ENCODE data around the gene DIO3.
"Not testable (repeated sequence)": the region's sequence is repeated elsewhere in the genome, so short reads cannot be mapped to it uniquely, and the experiment has no call there.

Gene DIO3

GRCh38 chr14:101559250-101559623 lies 2.1 kb upstream of the DIO3 start:
- no peak for DNase-seq (ENCODE audit: low spot score)

- DNase-seq (ENCODE audit: low spot score), result no peak
Observed at GRCh38 chr14:101559624-101560533, 1.4 kb upstream of the DIO3 start.

GRCh38 chr14:101560534-101561113 lies 671 bp upstream of the DIO3 start:
- DNase-seq (ENCODE audit: low spot score), result no peak

- no peak for DNase-seq (ENCODE audit: low spot score)
Observed at GRCh38 chr14:101561897-101562490, 699 bp downstream of the DIO3 start.

GRCh38 chr14:101562659-101563351 lies 1.5 kb downstream of the DIO3 start:
- DNase-seq (ENCODE audit: low spot score), result no peak

GRCh38 chr14:101563352-101563653 lies 2.0 kb downstream of the DIO3 start:
- DNase-seq (ENCODE audit: low spot score), result no peak

- no peak for DNase-seq (ENCODE audit: low spot score)
Observed at GRCh38 chr14:101563654-101564443, 2.6 kb downstream of the DIO3 start.

GRCh38 chr14:101564444-101564776 lies 3.1 kb downstream of the DIO3 start:
- no peak for DNase-seq (ENCODE audit: low spot score)

- no peak for DNase-seq (ENCODE audit: low spot score)
Observed at GRCh38 chr14:101564819-101565698, 3.8 kb downstream of the DIO3 start.

- DNase-seq (ENCODE audit: low spot score), result no peak
Observed at GRCh38 chr14:101567252-101567651, 6.0 kb downstream of the DIO3 start.

GRCh38 chr14:101571004-101571403 lies 9.7 kb downstream of the DIO3 start:
- no peak for DNase-seq (ENCODE audit: low spot score)

- not testable (repeated sequence) for DNase-seq (ENCODE audit: low spot score)
Observed at GRCh38 chr14:101572526-101572925, 11.2 kb downstream of the DIO3 start.

GRCh38 chr14:101573289-101573688 lies 12.0 kb downstream of the DIO3 start:
- no peak for DNase-seq (ENCODE audit: low spot score)

GRCh38 chr14:101575581-101575980 lies 14.3 kb downstream of the DIO3 start:
- DNase-seq (ENCODE audit: low spot score), result no peak

GRCh38 chr14:101577221-101577909 lies 16.1 kb downstream of the DIO3 start:
- DNase-seq (ENCODE audit: low spot score), result no peak

GRCh38 chr14:101578489-101578888 lies 17.2 kb downstream of the DIO3 start:
- no peak for DNase-seq (ENCODE audit: low spot score)

GRCh38 chr14:101579372-101580080 lies 18.2 kb downstream of the DIO3 start:
- DNase-seq (ENCODE audit: low spot score), result no peak

- DNase-seq (ENCODE audit: low spot score), result no peak
Observed at GRCh38 chr14:101581806-101582205, 20.5 kb downstream of the DIO3 start.

GRCh38 chr14:101582294-101582693 lies 21.0 kb downstream of the DIO3 start:
- no peak for DNase-seq (ENCODE audit: low spot score)
